Adrenal gland (tissue), 12 donors: ENCODE results near the gene OAS3. TPM values are rescaled to one million over a fixed set of nuclear protein-coding genes. Genes with fewer than 3 reads are reported as not detected.

ENCODE experiments used
- DNase-seq, 7 donors: peaks; one replicate each; pipeline ENCODE4 v3.0.0-alpha.2; 2019 to 2020
- H3K27ac ChIP-seq, 5 donors: fragments of 200-600 bp; sonication (generic) in 4 of 5; 1 replicate in 3 of 5; 2 replicates in 2 of 5; pipeline versions ENCODE4 v1.5.1 to v1.8.0; 2016 to 2020; ENCODE audit warnings: mild to moderate bottlenecking in 1 of 5
- H3K27me3 ChIP-seq: fragments of 200-600 bp; 2 replicates; pipeline ENCODE4 v1.8.0; 2021
- H3K36me3 ChIP-seq, 2 donors: fragments of 200-600 bp; replicated peaks in 1 of 2; 1 replicate in 1 of 2; 2 replicates in 1 of 2; pipeline versions ENCODE4 v1.5.1 to v1.8.0; 2018 to 2022
- H3K4me1 ChIP-seq, 2 donors: fragments of 200-600 bp; replicated peaks in 1 of 2; 1 replicate in 1 of 2; 2 replicates in 1 of 2; pipeline versions ENCODE4 v1.5.1 to v1.8.0; 2018 to 2021
- H3K4me3 ChIP-seq, 4 donors: fragments of 200-600 bp; sonication (generic) in 3 of 4; one replicate each; pipeline ENCODE4 v1.5.1; 2016 to 2018
- H3K9me3 ChIP-seq, 3 donors: fragments of 200-600 bp; sonication (generic) in 1 of 3; replicated peaks in 1 of 3; 1 replicate in 2 of 3; 2 replicates in 1 of 3; pipeline versions ENCODE4 v1.5.1 to v1.8.0; 2016 to 2021
- CTCF ChIP-seq, 6 experiments: fragments of 450-650 bp in 4 of 6; fragments of 200-600 bp in 2 of 6; sonication (generic) in 1 of 6; IDR thresholded peaks; 1 replicate in 5 of 6; 2 replicates in 1 of 6; pipeline versions ENCODE4 v1.5.1 to v1.8.0; 2016 to 2021; ENCODE audit warnings: antibody characterized with exemption in 6 of 6, mild to moderate bottlenecking in 2 of 6, moderate library complexity in 1 of 6
- POLR2A ChIP-seq, 2 donors: fragments of 450-650 bp; IDR thresholded peaks; one replicate each; pipeline ENCODE4 v1.6.1; 2017; ENCODE audit warnings: antibody characterized with exemption in 2 of 2, mild to moderate bottlenecking in 2 of 2, moderate library complexity in 1 of 2
- WGBS, 4 donors: extraction: QIAGEN DNeasy Blood & Tissue Kit in 2 of 4; methylation state at CpG; one replicate each; pipeline versions ENCODE4 v1.1.5 to v1.1.7; 2013 to 2017; 5-methylcytosine and 5-hydroxymethylcytosine counted together
- intact Hi-C, 2 donors: fragments of 100-400 bp; cut with DNase I; formaldehyde crosslinking; loops; one replicate each; pipeline versions ENCODE4 v1.14.1 to v1.15.0; 2022 to 2023
- polyA plus RNA-seq, 3 donors: library from polyadenylated mRNA; stranded (reverse); fragments of 200-250 nt in 2 of 3; fragments of 350-450 nt in 1 of 3; fragmentation: Illumina TruSeq in 1 of 3; extraction: RNeasy Lipid Tissue Mini Kit (QIAGEN cat#74804) in 1 of 3; gene quantifications; one replicate each; pipeline ENCODE4 v1.2.3, GENCODE V29; 2013 to 2014
- total RNA-seq, 9 donors: library from RNA; depleted of rRNA in 4 of 9; stranded (reverse); fragments of >200 nt in 4 of 9; fragments of 120-200 nt in 1 of 9; fragmentation: NEBNext Ultra II Directional in 1 of 9; extraction: Animal tissue kit (Norgen Biotek cat#: 25700) in 1 of 9; gene quantifications; one replicate each; pipeline versions ENCODE4 v1.1.0 to v1.2.4, GENCODE V29; 2013 to 2023
- donor health status: healthy with polysubstance abuse.
- donor health status: Bipolar disorder and iron deficiency.
- donor health status: DM: yes; HTN: yes; CAD: no.
- donor health status: DM: no; HTN: no; CAD: no.
- donor health status: DM: no; HTN: no; CAD: no.
- donor health status: DM: yes; HTN: yes; CAD: no.

Gene OAS3
- total and polyA plus RNA-seq, 12 donors = 2.7 to 19.4 (median 10.3) TPM

GRCh38 chr12:112894128-112894527 is 44.1 kb upstream of the OAS3 start:
- no peak for DNase-seq
- Histone ChIP-seq H3K4me3 (no peak overlapping the region), H3K36me3 (no peaks in the 10 kb centered on the region), H3K27me3 (no peaks in the 10 kb centered on the region), H3K27ac (no peak overlapping the region), H3K4me1 (peaks cover 0 to 12% of the 10 kb centered on the region in 2 donors), H3K9me3 (no peaks in the 10 kb centered on the region)
- intact Hi-C loops = no loop called here
- TF ChIP-seq CTCF (IDR thresholded peaks at IDR 0.05) (no peak), POLR2A (IDR thresholded peaks at IDR 0.05) (no peak)

DNA sequence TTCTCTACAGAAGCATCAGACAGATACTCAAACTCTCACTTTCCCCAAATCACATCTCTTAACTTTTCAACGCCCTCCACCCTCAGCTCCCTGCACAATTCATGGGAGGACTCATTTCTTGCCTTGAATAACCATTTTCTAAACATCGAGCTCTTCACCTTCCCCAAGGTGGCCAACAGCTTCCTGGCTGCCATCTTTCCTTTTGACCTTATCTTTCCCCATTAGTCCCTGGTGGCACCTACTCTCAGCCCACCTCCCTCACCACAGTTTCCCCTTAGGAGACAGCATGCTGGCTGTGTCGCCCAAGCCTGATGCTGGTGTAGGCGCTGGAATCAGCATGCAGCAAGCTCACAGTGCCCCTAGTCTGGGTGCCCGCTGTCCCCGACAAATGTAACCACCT is 39.9 kb upstream of the OAS3 start:
- intact Hi-C loops = no loop called here
- no peaks in the 10 kb centered on the region for H3K4me1 ChIP-seq
- no peaks in the 10 kb centered on the region for H3K9me3 ChIP-seq
- H3K4me3 ChIP-seq = no peak overlapping the region
- 80 to 91% (median 89%) methylated on average over 6 of the region's 6 CpGs for WGBS, 4 donors
- H3K27me3 ChIP-seq = no peaks in the 10 kb centered on the region
- no peak for TF ChIP-seq POLR2A (IDR thresholded peaks at IDR 0.05)
- no peak overlapping the region for H3K27ac ChIP-seq
- no peak for DNase-seq
- no peaks in the 10 kb centered on the region for H3K36me3 ChIP-seq

DNA sequence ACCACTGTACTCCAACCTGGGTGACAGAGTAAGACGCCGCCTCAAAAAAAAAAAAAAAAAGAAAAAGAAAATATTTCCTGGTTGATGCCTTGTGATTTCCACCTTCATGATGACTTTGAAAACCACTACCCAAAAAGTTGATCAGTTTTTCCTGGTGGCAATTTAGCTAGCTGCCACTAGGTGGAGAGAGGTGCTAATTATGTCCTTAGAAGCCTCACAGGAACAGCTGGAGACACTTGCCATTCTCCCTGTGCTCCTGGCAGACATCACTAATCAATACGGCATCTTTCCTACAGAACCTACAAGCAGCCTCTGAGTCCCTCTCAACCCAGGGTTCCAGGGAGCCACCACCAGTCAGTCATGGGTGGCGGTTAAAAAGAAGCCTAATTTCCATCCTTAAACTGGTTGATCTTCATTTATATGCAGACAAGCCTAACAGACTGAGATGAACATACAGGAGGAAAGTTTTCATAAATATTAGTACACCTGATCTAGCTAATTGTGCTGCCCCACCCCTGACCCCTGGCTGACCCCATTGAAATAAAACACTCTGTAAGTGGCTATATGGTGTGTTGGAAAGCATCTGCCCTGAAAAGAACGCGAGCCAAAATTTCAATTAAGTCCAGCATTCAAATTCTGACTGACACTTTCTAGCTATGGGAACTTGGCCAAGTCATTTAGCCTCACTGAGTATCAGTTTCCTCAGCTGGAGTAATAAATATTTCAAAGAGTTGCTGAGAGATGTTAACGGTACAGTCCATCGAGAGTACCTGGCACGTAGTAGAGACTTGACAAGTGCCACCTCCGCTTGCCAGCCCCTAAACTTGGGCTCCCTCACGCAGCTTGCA is 37.8 kb upstream of the OAS3 start:
- Histone ChIP-seq H3K27me3 (no peaks in the 10 kb centered on the region), H3K4me1 (peaks cover 2 to 8% of the 10 kb centered on the region in 2 donors), H3K36me3 (no peaks in the 10 kb centered on the region), H3K4me3 (no peak overlapping the region), H3K27ac (no peak overlapping the region), H3K9me3 (no peaks in the 10 kb centered on the region)
- TF ChIP-seq POLR2A (IDR thresholded peaks at IDR 0.05) (no peak), CTCF (IDR thresholded peaks at IDR 0.05) (peak; percentile 52 to 65 (median 63))
- intact Hi-C loops = no loop called here
- peak in 5 of 7 donors; percentile 19 to 66 (median 34) for DNase-seq
- 83 to 87% (median 84%) methylated on average over 11 of the region's 11 CpGs for WGBS, 4 donors

DNA sequence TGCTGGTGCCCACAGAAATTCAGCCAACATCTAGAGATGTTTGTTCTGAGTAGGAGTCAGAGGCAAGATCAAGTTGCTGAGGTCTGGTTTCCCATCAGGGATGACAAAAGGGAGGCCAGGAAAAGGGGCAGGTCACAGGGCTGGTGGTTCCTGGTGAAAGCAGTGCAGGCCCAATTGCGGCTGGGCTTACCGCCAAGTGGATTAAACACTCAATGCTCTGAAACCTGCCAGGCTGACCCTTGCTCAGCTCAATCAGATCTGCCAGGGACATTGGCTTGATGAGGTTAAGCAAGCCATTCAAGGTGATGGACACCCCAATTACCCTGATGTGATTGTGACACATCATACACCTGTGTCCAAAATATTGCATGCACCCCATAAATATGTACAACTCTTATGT is 37.0 kb upstream of the OAS3 start:
- Histone ChIP-seq H3K4me3 (no peak overlapping the region), H3K9me3 (no peaks in the 10 kb centered on the region), H3K27me3 (no peaks in the 10 kb centered on the region), H3K27ac (no peak overlapping the region), H3K4me1 (peaks cover 10 to 15% of the 10 kb centered on the region in 2 donors), H3K36me3 (no peaks in the 10 kb centered on the region)
- TF ChIP-seq CTCF (IDR thresholded peaks at IDR 0.05) (no peak), POLR2A (IDR thresholded peaks at IDR 0.05) (no peak)
- WGBS, 4 donors = 85 to 100% (median 90%) methylated on average over 2 of the region's 2 CpGs
- no peak for DNase-seq
- intact Hi-C loops = no loop called here

GRCh38 chr12:112904571-112904970 is 33.7 kb upstream of the OAS3 start:
- intact Hi-C loops = no loop called here

More at GRCh38 chr12:112904571-112904970, 33.7 kb upstream of the OAS3 start:
- no peaks in the 10 kb centered on the region for H3K27me3 ChIP-seq
- no peaks in the 10 kb centered on the region for H3K9me3 ChIP-seq
- H3K27ac ChIP-seq = peak overlapping the region in 1 of 5 donors; percentile 49
- H3K4me3 ChIP-seq = no peak overlapping the region
- H3K36me3 ChIP-seq = no peaks in the 10 kb centered on the region
- H3K4me1 ChIP-seq = peaks cover 16 to 31% of the 10 kb centered on the region in 2 donors
- no peak for TF ChIP-seq CTCF (IDR thresholded peaks at IDR 0.05)
- no peak for TF ChIP-seq POLR2A (IDR thresholded peaks at IDR 0.05)
- DNase-seq = no peak
